NB4 (cell line): ENCODE measurements around the gene BANP.
"Not testable (repeated sequence)": the region's sequence is repeated elsewhere in the genome, so short reads cannot be mapped to it uniquely, and the experiment has no call there.

Experiments used
- DNase-seq: peaks from one replicate; pipeline ENCODE4 v3.0.0; 2010; ENCODE audit warnings: low read depth
- H3K4me3 ChIP-seq: one replicate; pipeline ENCODE4 v1.5.1; 2011; ENCODE audit warnings: mild to moderate bottlenecking, low read depth, low read length, moderate library complexity
- MAX ChIP-seq: IDR thresholded peaks from 2 replicates; pipeline ENCODE4 v1.6.1; 2011; ENCODE audit warnings: low read depth, low read length
- MYC ChIP-seq: IDR thresholded peaks from 2 replicates; pipeline ENCODE4 v1.6.1; 2011; ENCODE audit warnings: low read depth, low read length
- POLR2A ChIP-seq: IDR thresholded peaks from 2 replicates; pipeline ENCODE4 v1.6.1; 2011; ENCODE audit warnings: mild to moderate bottlenecking; ENCODE audit not compliant: insufficient read length; ENCODE audit errors: extremely low read depth
- TF ChIP-seq, protein P1 (sequence below): IDR thresholded peaks from one replicate; pipeline ENCODE4 v1.5.1; 2012; ENCODE audit warnings: low read depth, low read length

The BANP gene

GRCh38 chr16:88071908-88072307, 120.7 kb downstream of the BANP start:
- no peak for DNase-seq
- TF ChIP-seq, protein P1, sequence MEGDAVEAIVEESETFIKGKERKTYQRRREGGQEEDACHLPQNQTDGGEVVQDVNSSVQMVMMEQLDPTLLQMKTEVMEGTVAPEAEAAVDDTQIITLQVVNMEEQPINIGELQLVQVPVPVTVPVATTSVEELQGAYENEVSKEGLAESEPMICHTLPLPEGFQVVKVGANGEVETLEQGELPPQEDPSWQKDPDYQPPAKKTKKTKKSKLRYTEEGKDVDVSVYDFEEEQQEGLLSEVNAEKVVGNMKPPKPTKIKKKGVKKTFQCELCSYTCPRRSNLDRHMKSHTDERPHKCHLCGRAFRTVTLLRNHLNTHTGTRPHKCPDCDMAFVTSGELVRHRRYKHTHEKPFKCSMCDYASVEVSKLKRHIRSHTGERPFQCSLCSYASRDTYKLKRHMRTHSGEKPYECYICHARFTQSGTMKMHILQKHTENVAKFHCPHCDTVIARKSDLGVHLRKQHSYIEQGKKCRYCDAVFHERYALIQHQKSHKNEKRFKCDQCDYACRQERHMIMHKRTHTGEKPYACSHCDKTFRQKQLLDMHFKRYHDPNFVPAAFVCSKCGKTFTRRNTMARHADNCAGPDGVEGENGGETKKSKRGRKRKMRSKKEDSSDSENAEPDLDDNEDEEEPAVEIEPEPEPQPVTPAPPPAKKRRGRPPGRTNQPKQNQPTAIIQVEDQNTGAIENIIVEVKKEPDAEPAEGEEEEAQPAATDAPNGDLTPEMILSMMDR = no peak
- TF ChIP-seq POLR2A = no peak
- no peak overlapping the region for H3K4me3 ChIP-seq

- TF ChIP-seq, protein P1 = no peak
- TF ChIP-seq POLR2A = no peak
- TF ChIP-seq MYC = no peak
- no peak for TF ChIP-seq MAX
These were observed 121.4 kb downstream of the BANP start for GRCh38 chr16:88072571-88073001.

GRCh38 chr16:88073201-88073721, 122.0 kb downstream of the BANP start:
- DNase-seq = no peak
- no peak overlapping the region for H3K4me3 ChIP-seq
- TF ChIP-seq MYC = no peak
- TF ChIP-seq MAX = no peak
- TF ChIP-seq, protein P1 = no peak
- TF ChIP-seq POLR2A = no peak

More at GRCh38 chr16:88072571-88073001, 121.4 kb downstream of the BANP start:
- DNase-seq = no peak
- no peak overlapping the region for H3K4me3 ChIP-seq

- no peak overlapping the region for H3K4me3 ChIP-seq
- TF ChIP-seq MAX (no peak), POLR2A (no peak), MYC (no peak)
- TF ChIP-seq, protein P1 = no peak
- no peak for DNase-seq
These were observed 122.8 kb downstream of the BANP start for GRCh38 chr16:88074041-88074440.

GRCh38 chr16:88076211-88076931, 125.1 kb downstream of the BANP start:
- no peak for DNase-seq
- H3K4me3 ChIP-seq = no peak overlapping the region
- TF ChIP-seq POLR2A (no peak), MAX (no peak), MYC (no peak)
- TF ChIP-seq, protein P1 = no peak

GRCh38 chr16:88076932-88077320, 125.7 kb downstream of the BANP start:
- DNase-seq, H3K4me3 ChIP-seq: not testable (repeated sequence)
